GM21576 (cell line): ENCODE data around the gene TTC16.

Experiments
- ATAC-seq: cut with Tn5 transposase; IDR thresholded peaks from one replicate; pipeline ENCODE4 v1.9.1; 2021; ENCODE audit warnings: mild to moderate bottlenecking, moderate library complexity; ENCODE audit not compliant: unreplicated experiment

The TTC16 gene

GRCh38 chr9:127717766-127718165 is 1.9 kb downstream of the TTC16 start:
- ATAC-seq: no peak

DNA sequence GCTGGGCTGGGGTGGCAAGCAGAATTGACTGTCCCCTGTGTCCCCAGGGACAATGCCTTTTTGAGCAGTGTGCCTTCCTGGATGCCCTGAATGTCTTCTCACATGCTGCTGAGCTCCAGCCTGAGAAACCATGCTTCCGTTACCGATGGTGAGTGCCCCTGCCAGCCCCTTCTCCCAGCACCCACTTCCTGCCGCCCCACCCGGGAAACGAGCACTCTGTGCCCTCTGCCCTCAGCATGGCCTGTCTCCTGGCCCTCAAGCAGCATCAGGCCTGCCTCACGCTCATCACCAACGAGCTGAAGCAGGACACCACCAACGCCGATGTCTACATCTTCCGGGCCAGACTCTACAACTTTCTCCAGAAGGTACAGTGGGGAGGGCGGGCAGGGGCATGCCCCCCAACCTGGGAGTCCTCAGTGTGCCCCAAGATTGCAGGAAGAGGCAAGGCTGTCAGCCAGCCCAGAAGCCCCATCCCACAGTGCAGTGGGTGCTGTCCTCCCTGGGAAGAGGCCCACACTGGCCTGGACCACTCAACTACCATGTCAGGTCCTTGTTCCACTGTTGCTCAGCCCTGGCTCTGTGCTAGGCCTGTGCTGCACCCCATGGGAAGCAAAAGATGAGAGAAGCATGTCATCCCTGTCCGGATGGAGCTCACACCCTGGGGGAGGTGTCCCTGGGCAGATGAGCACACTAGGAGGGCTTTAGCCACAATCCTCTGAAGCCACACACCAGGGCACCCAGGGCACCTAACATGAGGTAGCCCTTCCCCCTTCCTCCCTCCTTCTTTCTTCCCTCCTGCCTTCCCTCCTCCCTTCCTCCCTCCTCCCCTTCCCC is 4.4 kb downstream of the TTC16 start:
- no peak for ATAC-seq

GRCh38 chr9:127720865-127721227 is 5.0 kb downstream of the TTC16 start:
- no peak for ATAC-seq

DNA sequence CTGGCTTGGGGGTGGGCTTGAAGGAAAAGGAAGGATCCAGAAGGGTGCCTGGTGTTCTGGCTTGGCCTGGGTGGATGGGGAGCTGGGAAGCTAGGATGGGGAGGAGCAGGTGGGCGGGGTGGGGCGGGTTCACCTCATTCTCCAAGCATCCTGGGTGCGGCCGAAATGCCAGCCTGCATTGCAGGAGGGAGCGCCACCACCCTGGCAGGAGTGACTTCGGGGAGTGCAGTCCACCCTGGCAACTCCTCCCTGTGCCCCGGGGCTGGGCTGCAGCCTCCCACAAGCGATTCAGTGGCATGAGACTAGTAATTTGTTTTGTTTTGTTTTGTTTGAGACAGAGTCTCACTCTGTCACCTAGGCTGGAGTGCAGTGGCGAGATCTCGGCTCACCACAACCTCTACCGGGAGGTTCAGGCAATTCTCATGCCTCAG is 5.5 kb downstream of the TTC16 start:
- no peak for ATAC-seq

DNA sequence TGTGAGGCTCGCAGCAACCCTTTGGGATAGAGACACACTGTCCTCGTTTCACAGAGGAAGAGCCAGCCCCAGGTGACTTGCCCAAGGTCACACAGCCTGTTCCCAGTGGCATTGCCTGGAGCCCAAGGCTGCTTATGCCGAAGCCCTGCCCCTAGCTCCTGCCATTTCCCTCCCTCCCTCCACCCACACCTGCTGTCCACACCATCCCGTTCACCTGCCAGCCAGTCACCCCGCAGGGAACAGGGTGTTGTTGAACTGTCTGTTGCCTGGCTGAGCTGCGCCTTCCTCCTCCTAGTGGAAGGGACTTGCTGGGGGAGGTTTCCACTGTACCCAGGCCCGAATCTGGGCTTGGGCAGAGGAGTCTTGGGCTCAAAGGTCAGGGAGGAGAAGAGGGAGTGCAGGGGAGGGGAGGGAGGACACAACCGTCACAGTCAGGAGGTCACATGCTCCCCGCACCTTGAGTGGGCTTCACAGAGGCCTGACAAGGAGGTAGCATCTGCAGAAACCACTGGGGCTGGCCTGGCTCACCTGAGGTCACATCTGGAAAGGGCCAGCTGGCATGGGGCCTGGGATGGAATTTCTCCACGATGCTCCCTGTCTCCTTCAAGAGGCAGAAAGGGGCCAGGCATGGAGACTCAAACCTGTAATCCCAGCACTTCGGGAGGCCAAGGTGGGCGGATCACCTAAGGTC is 6.3 kb downstream of the TTC16 start:
- no peak for ATAC-seq

GRCh38 chr9:127723013-127723412 is 7.1 kb downstream of the TTC16 start:
- ATAC-seq: no peak

DNA sequence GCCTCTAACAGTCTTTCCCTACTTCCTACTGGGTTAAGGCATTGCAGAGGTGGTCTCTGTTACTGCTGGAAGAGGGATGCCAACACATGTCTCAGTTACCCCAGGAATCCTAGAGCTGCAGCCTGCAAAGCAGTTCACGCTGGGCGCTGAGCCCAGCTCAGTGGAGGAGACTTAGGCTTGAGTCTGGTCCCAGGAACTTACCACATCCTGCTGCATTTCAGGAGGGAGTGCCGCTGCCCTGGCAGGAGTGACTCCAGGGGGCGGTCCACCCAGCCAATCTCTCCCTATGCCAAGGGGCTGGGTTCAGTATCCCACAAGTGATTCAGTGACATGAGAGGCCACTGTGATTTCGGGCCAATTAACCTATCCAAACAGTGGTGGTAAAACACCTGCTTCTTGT is 7.6 kb downstream of the TTC16 start:
- ATAC-seq: no peak

GRCh38 chr9:127724012-127724411 is 8.1 kb downstream of the TTC16 start:
- ATAC-seq: no peak

DNA sequence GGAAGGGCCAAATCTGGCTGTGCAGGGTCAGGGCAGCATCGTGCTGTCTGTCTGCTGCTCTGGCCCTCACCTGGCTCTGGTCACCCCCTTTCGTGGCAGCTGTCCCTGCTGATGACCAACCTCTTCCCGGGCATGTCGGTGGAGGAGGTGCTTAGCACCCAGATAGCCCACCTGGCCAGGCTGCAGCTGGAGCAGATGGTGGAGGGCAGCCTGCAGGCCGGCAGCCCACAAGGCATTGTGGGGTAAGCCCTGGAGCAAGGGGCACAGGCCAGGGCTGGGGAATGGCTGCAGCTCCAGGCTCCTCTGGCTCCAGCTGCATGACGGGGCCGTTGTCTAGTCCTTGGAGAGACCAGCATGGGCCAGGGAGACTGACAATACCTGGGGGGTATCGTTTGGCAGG is 11.0 kb downstream of the TTC16 start:
- ATAC-seq: no peak

- no peak for ATAC-seq
Measured at GRCh38 chr9:127728808-127729207, 12.9 kb downstream of the TTC16 start.

DNA sequence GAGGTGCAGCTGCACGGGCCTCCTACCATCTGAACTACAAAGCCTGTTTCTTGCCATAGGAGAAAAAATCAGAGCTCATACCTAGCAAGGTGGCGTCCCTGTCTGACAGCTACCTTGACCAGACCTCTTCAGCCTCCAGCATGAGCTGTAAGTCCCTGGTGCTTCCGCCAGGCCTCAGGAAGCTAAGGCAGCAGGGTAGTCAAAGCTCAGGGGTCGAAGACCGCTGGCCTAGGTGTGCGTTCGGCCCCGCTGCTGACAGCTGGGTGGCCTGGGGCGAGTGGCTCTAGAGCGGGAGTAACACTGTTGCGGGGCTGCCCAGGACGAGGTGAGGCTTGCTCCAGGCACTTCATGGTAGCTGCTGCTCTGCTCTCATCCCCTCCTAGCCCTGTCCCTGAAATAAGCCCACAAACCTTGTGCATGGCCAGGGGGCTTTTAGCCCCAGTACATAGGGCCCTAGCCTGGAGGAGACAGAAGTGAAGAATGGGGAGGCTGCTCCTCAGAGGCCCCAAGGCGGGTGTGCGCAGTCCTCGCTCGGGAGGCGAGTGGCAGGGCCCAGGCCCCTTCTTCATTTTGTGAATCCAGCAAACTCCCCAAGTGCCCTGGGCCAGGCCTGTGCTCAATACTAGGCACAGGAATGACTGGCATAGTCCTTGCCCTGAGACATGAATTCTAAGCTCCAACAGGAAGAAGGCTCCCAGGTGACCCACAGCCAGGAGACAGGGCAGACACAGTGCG is 13.8 kb downstream of the TTC16 start:
- ATAC-seq: no peak

DNA sequence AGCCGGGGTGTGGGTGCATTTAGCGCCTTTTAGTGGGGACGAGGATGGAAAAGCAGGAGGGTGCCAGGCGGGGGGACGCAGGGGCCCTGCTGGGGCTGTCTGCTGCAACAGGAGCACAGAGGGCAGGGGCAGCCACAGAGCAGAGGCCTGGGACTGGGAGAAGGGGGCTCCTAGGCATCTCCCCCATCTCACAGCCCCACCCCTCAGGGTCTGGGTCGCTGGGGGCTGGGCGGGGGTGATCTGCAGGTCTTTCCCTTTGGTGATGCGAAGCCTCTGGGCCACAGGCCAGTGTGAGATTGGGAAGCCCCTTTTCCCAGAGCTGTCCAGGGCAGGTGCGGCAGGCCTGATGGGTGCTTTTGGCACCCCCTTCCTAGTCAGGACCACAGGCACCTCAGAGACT is 14.4 kb downstream of the TTC16 start:
- ATAC-seq: no peak

DNA sequence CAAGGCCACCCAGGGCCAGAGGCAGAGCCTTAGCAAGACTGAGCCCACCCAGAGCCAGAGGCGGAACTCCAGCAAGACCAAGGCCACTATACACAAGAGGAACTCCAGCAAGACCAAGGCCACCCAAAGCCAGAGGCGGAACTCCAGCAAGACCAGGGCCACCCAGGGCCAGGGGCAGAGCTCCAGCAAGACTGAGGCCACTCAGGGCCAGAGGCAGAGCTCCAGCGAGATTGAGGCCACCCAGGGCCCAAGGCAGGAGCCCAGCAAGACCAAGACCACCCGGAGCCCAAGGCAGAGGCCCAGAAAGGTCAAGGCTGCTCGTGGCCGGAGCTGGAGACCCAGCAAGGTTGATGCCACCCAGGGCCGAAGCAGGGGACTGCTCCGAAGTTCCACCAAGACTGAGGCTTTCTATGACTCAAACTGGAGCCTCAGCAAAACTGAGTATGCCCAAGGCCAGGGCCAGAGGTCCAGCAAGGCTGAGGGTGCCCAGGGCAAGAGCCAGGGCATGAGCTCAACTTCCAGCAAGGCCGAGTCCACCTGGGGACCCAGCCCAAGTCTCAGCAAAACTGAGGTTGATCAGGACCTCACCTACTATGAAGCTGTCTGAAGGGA is 15.0 kb downstream of the TTC16 start:
- no peak for ATAC-seq

- ATAC-seq: no peak
Measured at GRCh38 chr9:127731938-127732337, 16.1 kb downstream of the TTC16 start.

- no peak for ATAC-seq
Measured at GRCh38 chr9:127732444-127732843, 16.6 kb downstream of the TTC16 start.

DNA sequence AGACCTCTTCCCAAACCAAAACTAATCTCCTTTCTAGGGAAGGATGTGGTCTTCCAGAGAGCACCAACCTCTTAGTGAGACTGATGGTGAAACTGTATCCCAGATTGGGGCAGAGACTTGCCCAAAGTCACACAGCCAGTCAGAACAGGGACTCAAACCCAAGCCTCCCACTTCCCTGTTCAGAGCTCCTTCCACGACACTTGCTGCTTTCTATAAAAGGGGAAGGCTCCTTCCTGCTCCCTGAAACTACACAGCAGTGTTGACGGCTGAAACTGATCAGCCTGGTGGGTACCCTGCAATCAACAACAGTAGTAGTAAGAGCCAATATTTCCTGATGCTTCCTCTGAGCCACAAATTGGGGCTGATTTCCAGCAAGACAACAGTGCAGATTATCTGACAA is 17.7 kb downstream of the TTC16 start:
- no peak for ATAC-seq

- ATAC-seq: no peak
Measured at GRCh38 chr9:127734247-127734746, 18.4 kb downstream of the TTC16 start.

- peak; percentile 84 for ATAC-seq
Measured at GRCh38 chr9:127734747-127735529, 19.1 kb downstream of the TTC16 start, which contains the start of gene TOR2A. TOR2A (minus strand) TSS chr9:127735294; CDS start chr9:127735270, 24 bp downstream.

GRCh38 chr9:127735530-127736185 is 19.8 kb downstream of the TTC16 start:
- ATAC-seq: peak; percentile 15

GRCh38 chr9:127738666-127739065 is 22.8 kb downstream of the TTC16 start:
- ATAC-seq: no peak
